GM18520 (cell line): ENCODE results near the gene FKBP2.
"Not testable (repeated sequence)": the region's sequence is repeated elsewhere in the genome, so short reads cannot be mapped to it uniquely, and the experiment has no call there.

Source experiments
- ATAC-seq: cut with Tn5 transposase; IDR thresholded peaks from one replicate; pipeline ENCODE4 v1.9.1; 2021; ENCODE audit not compliant: unreplicated experiment

The FKBP2 gene

GRCh38 chr11:64232967-64233315 lies 8.0 kb upstream of the FKBP2 start:
- no peak for ATAC-seq

- no peak for ATAC-seq
Measured at GRCh38 chr11:64233913-64234586, 6.8 kb upstream of the FKBP2 start, which contains the start of gene VEGFB. Gene VEGFB, plus strand, starts transcription at chr11:64234584. Its CDS starts 250 bp downstream, at chr11:64234834.

GRCh38 chr11:64234647-64235379 lies 6.1 kb upstream of the FKBP2 start:
- ATAC-seq: no peak

- ATAC-seq: no peak
Measured at GRCh38 chr11:64235437-64236161, 5.3 kb upstream of the FKBP2 start.

GRCh38 chr11:64237484-64237951 lies 3.4 kb upstream of the FKBP2 start:
- no peak for ATAC-seq

- no peak for ATAC-seq
Measured at GRCh38 chr11:64238076-64238475, 2.8 kb upstream of the FKBP2 start.

- ATAC-seq: no peak
Measured at GRCh38 chr11:64238999-64239398, 1.9 kb upstream of the FKBP2 start.

- no peak for ATAC-seq
Measured at GRCh38 chr11:64239662-64240434, 1.0 kb upstream of the FKBP2 start.

GRCh38 chr11:64241241-64241490 lies 271 bp downstream of the FKBP2 start:
- peak; percentile 48 for ATAC-seq

- peak; percentile 5 for ATAC-seq
Measured at GRCh38 chr11:64241491-64242374, 838 bp downstream of the FKBP2 start.

- no peak for ATAC-seq
Measured at GRCh38 chr11:64243236-64243854, 2.5 kb downstream of the FKBP2 start.

GRCh38 chr11:64244107-64244506 lies 3.2 kb downstream of the FKBP2 start:
- ATAC-seq: no peak

GRCh38 chr11:64244966-64245365 lies 4.1 kb downstream of the FKBP2 start:
- ATAC-seq: no peak

GRCh38 chr11:64245401-64245796 lies 4.5 kb downstream of the FKBP2 start:
- no peak for ATAC-seq

GRCh38 chr11:64245797-64246620 lies 5.1 kb downstream of the FKBP2 start:
- ATAC-seq: no peak

GRCh38 chr11:64246621-64246870 lies 5.7 kb downstream of the FKBP2 start:
- not testable (repeated sequence) for ATAC-seq

GRCh38 chr11:64246871-64247728 lies 6.2 kb downstream of the FKBP2 start, which contains the start of gene PPP1R14B:
Gene PPP1R14B, minus strand, starts transcription at chr11:64246943. Its CDS starts 270 bp downstream, at chr11:64246673.
- ATAC-seq: no peak
